ENCODE data around the gene CHST12.
A peak's percentile ranks its signal among the peaks of the same experiment; 100 is the strongest.
"Not testable (repeated sequence)": the region's sequence is repeated elsewhere in the genome, so short reads cannot be mapped to it uniquely, and the experiment has no call there.

The CHST12 gene

GRCh38 chr7:2462731-2463130, 59.3 kb downstream of the CHST12 start:
- no peak for DNase-seq (ENCODE audit: low spot score)

GRCh38 chr7:2465928-2466327, 62.5 kb downstream of the CHST12 start:
- DNase-seq (ENCODE audit: low spot score): no peak

- no peak for DNase-seq (ENCODE audit: low spot score)
Measured at GRCh38 chr7:2466675-2467074, 63.3 kb downstream of the CHST12 start.

- no peak for DNase-seq (ENCODE audit: low spot score)
Measured at GRCh38 chr7:2468227-2468626, 64.8 kb downstream of the CHST12 start.

GRCh38 chr7:2469460-2470203, 66.2 kb downstream of the CHST12 start:
- DNase-seq (ENCODE audit: low spot score): not testable (repeated sequence)

GRCh38 chr7:2470204-2471021, 67.0 kb downstream of the CHST12 start:
- DNase-seq (ENCODE audit: low spot score): no peak

GRCh38 chr7:2471022-2471329, 67.6 kb downstream of the CHST12 start:
- no peak for DNase-seq (ENCODE audit: low spot score)

GRCh38 chr7:2471396-2471795, 68.0 kb downstream of the CHST12 start:
- DNase-seq (ENCODE audit: low spot score): no peak

GRCh38 chr7:2472739-2473138, 69.3 kb downstream of the CHST12 start:
- no peak for DNase-seq (ENCODE audit: low spot score)

GRCh38 chr7:2473496-2474180, 70.2 kb downstream of the CHST12 start:
- DNase-seq (ENCODE audit: low spot score): no peak

- DNase-seq (ENCODE audit: low spot score): no peak
Measured at GRCh38 chr7:2474224-2474623, 70.8 kb downstream of the CHST12 start.

GRCh38 chr7:2474813-2475677, 71.6 kb downstream of the CHST12 start:
- DNase-seq (ENCODE audit: low spot score): no peak

GRCh38 chr7:2475678-2476015, 72.2 kb downstream of the CHST12 start:
- no peak for DNase-seq (ENCODE audit: low spot score)

GRCh38 chr7:2476298-2476697, 72.9 kb downstream of the CHST12 start, which contains the start of gene GRIFIN:
TSS of gene GRIFIN (minus strand) at chr7:2476398. CDS start at chr7:2476383, 15 bp downstream.
- no peak for DNase-seq (ENCODE audit: low spot score)

GRCh38 chr7:2476776-2477446, 73.5 kb downstream of the CHST12 start:
- no peak for DNase-seq (ENCODE audit: low spot score)

- DNase-seq (ENCODE audit: low spot score): peak; percentile 42
Measured at GRCh38 chr7:2477447-2478398, 74.3 kb downstream of the CHST12 start.

- no peak for DNase-seq (ENCODE audit: low spot score)
Measured at GRCh38 chr7:2478399-2478785, 75.0 kb downstream of the CHST12 start.

- no peak for DNase-seq (ENCODE audit: low spot score)
Measured at GRCh38 chr7:2478800-2479199, 75.4 kb downstream of the CHST12 start.

- no peak for DNase-seq (ENCODE audit: low spot score)
Measured at GRCh38 chr7:2479276-2480069, 76.1 kb downstream of the CHST12 start.

- no peak for DNase-seq (ENCODE audit: low spot score)
Measured at GRCh38 chr7:2480070-2480408, 76.6 kb downstream of the CHST12 start.
